G401.6 (cell line): Measurements from ENCODE around the gene ITGAE.

Experiments
- FAIRE-seq: peaks from 2 replicates; lab custom pipeline; 2012; peaks lifted over from hg19 to GRCh38; lab: Jason Lieb, UNC

The ITGAE gene

DNA sequence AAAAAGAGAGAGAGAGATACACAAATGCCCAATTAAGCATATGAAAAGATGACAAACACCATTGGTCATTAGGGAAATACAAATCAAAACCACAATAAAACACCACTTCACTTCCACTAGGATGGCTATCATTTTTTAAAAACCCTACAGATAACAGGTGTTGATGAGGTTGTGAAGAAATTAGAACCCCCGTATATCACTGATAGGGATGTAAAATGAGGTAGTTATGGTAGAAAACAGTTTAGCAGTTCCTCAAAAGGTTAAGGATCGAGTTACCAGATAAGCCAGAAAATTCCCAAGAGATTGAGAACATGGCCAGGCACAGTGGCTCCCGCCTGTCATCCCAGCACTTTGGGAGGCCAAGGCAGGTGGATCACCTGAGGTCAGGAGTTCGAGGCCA, 107.8 kb downstream of the ITGAE start:
- no peak for FAIRE-seq

DNA sequence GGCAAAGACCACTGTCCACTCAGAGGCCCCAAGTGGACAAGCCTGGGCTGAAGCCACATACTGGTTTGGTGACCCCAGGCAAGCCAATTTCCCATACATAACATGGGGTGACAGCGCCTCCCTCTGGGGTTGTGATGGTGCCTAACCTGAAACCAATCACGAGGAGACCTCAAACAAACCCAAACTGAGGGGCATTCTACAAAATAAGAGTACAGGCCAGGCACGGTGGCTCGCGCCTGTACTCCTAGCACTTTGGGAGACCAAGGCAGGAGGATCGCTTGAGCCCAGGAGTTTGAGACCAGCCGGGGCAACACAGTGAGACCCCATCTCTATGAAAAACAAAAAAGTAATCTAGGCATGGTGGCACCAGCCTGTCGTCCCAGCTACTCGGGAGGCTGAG, 108.6 kb downstream of the ITGAE start:
- no peak for FAIRE-seq

DNA sequence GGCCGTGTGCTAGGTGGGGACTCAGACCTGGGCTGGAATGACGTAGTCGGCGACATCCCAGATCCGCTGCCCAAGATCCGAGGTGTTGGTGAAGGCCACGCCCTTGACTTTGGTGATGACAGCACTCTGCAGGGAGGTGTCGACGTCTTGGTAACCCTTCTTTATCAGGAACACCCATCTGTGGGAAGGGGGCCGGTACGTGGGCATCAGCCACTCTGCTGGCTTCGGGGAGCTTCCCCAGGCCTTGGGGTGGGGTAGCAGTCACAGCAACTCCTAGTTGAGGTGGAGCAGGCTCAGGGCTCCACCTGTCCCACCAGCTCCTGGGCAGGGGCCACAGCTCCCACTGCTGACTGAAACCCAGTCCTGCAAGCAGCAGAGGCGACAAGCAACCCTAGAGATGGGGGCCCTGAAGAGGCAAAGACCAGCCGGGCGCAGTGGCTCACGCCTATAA, 109.3 kb downstream of the ITGAE start:
- no peak for FAIRE-seq

GRCh38 chr17:3690094-3690715, 110.8 kb downstream of the ITGAE start:
- FAIRE-seq, result no peak

GRCh38 chr17:3689262-3690093, 111.5 kb downstream of the ITGAE start:
- FAIRE-seq, result no peak

- no peak for FAIRE-seq
These were observed 112.1 kb downstream of the ITGAE start for GRCh38 chr17:3688852-3689261.

DNA sequence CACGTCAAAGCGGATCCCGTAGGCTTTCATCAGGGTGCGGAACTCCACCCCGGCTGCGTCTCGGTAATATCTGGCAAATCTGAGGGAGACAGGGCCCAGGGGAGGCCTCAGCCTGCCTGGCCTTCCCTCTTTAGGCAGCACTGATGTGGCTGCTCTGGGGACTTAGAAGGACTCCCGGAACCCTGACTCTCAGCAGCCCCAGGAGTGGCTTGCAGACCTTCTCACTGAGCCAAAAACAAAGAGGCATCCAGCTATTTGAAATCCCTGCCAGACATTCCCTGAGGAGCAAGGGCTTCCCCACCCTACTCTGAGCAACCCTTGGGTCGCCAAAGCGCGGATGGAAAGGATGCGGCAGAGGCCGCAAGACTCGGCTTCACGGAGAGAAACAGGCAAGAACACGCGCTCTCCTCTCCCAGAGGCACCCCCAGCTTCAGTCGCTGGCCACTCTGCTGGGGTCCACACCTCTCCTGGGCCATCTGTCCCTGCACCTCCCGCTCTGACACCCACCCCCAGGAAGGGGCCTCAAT, 112.9 kb downstream of the ITGAE start:
- peak; percentile 57 for FAIRE-seq

GRCh38 chr17:3685174-3685573, 115.8 kb downstream of the ITGAE start:
- FAIRE-seq, result no peak

GRCh38 chr17:3683054-3683511, 117.9 kb downstream of the ITGAE start:
- FAIRE-seq, result no peak

- FAIRE-seq, result no peak
These were observed 119.0 kb downstream of the ITGAE start for GRCh38 chr17:3682033-3682432.

- FAIRE-seq, result no peak
These were observed 119.4 kb downstream of the ITGAE start for GRCh38 chr17:3681565-3681964.

DNA sequence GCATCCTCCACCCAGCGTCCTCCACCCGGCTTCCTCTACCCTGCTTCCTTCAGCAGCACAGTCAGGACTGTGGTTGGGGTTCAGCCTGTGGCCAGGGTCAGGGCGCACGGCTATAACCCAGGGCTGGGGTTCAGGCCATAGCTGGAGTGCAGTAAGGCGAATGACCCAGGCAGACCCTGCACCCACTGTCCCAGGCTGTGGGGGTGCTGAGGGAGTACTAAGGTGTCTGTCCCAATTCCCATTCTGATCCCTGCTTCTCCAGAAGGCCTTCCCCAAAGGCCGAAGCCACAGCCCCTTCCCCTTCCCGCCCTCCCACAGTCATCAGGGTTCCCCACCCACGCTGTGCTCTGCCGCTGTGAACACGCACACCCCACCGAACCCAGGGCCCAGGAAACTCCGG, 119.9 kb downstream of the ITGAE start:
- FAIRE-seq, result no peak

GRCh38 chr17:3679531-3680126, 121.4 kb downstream of the ITGAE start:
- no peak for FAIRE-seq

DNA sequence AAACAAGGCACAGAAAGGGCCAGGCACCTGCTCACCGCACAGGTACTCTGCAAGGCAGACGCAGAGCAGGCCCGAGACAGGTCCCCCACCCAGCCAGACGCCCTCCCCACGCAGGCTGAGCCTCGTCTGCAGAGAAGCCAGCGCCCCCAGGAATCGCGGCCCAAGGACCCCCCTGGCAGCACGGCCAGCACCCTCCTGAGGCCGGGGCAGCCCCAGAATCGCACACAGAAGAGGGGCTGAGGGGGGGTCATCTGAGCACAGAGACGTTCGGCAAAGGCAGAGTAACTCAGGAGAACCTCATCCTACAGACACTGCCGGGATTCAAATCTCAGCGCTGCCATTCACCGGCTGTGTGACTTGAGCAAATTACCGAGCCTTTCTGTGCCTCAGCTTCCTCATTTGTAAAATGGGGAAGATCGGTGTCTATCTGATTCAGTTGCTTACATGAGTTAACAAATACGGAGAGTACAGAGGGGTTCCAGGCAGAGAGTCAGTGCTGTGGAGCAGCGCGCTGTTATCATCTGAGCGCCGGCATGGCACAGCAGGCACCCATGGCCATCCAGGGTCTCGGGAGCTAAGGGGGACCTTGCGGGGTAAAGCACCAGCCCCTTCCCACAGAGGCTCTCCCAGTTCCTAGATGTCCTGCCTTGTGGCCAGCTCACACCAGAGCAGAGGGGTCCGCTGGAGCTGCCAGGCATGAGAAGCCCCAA, 122.0 kb downstream of the ITGAE start:
- no peak for FAIRE-seq

DNA sequence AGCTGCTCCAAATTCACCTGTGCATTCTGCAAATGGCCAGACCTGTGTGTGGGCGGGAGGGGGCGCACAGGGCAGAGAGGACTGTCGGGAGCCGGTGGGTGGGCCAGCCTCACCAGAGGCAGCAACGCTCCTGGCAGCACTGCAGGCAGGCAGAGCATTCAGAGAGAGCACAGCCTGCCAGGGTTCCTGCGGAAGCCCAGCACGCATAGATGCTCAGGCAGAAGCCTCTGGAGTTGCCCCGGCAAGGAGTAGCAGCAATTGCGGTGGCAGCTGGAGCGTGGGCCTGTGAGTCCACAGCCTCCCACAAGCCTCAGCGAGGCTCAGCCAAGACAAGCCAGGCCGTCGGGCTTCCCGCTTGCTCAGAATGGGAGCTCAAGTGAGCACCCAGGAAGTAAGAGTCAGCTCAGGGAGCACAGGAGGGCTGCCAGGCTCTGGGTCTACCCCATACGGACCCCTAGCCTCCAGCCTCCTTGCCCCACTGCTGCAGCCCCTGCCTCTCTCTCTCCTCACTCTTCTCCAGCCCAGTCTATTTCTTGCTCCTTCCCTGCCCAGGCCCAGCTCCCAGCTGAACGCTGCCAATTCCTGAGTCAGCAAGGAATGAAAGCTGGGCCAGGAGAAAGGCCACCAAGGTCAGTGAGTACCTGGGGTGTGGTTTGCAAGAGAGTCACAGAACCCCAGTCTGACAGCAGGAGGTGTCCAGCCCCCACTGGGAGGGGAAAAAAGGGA, 122.7 kb downstream of the ITGAE start:
- FAIRE-seq, result no peak

DNA sequence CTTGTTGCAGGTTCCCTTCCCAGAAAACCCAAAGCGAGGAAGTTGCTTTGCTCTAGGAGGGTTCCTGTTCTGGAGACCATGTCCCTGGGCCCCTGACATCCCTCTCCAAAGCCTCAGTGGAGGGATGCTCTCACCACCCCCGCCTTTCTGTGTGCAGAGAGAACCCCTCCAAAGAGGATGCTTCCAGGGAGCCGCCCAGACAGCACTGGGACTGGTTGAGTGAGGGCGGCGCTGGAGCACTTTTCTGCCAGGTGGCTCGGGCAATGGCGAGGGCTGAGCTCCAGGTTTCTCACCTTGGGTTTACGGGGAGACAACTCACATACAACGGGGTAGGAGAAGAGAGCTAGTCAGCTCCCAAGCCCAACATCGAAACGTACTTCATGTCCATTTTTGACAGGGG, 125.1 kb downstream of the ITGAE start:
- no peak for FAIRE-seq

- FAIRE-seq, result no peak
These were observed 128.4 kb downstream of the ITGAE start for GRCh38 chr17:3672571-3672970.

DNA sequence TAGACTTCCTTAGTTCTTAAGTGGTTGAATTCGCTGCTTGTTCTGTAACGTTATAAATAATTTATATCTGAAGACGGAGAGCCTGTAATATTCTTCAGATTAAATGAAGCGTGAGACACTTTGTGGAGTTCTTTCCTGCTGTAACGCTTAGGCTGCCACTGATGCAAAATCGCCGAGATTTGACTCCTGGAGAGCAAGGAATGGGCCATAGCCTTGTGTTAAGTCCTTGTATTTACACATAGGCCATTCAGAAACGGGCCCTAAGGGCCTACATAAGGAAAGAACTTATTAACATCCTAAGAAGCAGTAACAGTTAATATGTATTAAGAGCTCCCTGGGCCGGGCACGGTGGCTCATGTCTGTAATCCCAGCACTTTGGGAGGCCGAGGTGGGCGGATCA, 131.4 kb downstream of the ITGAE start:
- no peak for FAIRE-seq

GRCh38 chr17:3669085-3669347, 132.0 kb downstream of the ITGAE start:
- no peak for FAIRE-seq

- peak; percentile 96 for FAIRE-seq
These were observed 132.5 kb downstream of the ITGAE start, which contains the start of the genes EMC6 and TAX1BP3 for GRCh38 chr17:3668279-3669084. Gene EMC6 (plus strand): TSS chr17:3668812. CDS start chr17:3669147, 335 bp downstream. Gene TAX1BP3 (minus strand): TSS chr17:3668578. CDS start chr17:3668526, 52 bp downstream.
